ENCODE measurements around the gene GADD45B. TPM values are rescaled to one million over a fixed set of nuclear protein-coding genes. Genes with fewer than 3 reads are reported as not detected.
A peak's percentile ranks its signal among the peaks of the same experiment; 100 is the strongest.
"Not testable (repeated sequence)": the region's sequence is repeated elsewhere in the genome, so short reads cannot be mapped to it uniquely, and the experiment has no call there.

GADD45B gene
- total RNA-seq, 1 donor: 54.8 TPM

DNA sequence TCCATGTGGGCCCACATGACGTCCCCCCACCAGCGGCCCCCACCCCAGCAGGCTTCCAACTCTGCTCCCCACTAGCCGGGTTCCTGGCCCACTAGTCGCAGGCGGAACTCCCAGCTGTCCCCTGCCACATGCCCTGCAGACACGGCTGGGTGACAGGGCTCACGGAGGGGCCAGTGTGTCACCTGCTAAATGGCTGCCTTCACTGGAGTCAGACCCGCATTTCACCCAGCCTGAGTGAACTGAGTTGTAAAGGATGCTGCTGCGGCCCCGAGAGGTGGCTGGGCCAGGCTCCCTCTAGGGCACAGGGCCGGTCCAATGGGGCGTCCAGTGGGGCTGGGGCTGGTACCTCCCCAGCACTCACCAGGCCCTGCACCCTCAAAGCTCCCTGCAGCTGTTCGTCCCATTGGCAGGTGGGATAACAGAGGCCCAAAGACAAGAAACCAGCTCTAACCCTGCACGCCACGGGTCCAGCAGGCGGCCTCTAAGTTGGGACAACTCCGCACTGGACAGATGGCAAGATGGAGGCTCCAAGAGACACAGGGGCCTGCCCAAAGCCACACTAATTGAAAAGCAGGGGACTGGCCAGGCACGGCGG, 22.4 kb upstream of the GADD45B start:
- DNase-seq (ENCODE audit: low read depth): no peak
- H3K4me3 ChIP-seq (ENCODE audit: low read depth, low read length): no peak overlapping the region
- TF ChIP-seq, protein P1, sequence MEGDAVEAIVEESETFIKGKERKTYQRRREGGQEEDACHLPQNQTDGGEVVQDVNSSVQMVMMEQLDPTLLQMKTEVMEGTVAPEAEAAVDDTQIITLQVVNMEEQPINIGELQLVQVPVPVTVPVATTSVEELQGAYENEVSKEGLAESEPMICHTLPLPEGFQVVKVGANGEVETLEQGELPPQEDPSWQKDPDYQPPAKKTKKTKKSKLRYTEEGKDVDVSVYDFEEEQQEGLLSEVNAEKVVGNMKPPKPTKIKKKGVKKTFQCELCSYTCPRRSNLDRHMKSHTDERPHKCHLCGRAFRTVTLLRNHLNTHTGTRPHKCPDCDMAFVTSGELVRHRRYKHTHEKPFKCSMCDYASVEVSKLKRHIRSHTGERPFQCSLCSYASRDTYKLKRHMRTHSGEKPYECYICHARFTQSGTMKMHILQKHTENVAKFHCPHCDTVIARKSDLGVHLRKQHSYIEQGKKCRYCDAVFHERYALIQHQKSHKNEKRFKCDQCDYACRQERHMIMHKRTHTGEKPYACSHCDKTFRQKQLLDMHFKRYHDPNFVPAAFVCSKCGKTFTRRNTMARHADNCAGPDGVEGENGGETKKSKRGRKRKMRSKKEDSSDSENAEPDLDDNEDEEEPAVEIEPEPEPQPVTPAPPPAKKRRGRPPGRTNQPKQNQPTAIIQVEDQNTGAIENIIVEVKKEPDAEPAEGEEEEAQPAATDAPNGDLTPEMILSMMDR (IDR thresholded peaks at IDR 0.05; ENCODE audit: insufficient read depth, low read depth, low read length): no peak

DNA sequence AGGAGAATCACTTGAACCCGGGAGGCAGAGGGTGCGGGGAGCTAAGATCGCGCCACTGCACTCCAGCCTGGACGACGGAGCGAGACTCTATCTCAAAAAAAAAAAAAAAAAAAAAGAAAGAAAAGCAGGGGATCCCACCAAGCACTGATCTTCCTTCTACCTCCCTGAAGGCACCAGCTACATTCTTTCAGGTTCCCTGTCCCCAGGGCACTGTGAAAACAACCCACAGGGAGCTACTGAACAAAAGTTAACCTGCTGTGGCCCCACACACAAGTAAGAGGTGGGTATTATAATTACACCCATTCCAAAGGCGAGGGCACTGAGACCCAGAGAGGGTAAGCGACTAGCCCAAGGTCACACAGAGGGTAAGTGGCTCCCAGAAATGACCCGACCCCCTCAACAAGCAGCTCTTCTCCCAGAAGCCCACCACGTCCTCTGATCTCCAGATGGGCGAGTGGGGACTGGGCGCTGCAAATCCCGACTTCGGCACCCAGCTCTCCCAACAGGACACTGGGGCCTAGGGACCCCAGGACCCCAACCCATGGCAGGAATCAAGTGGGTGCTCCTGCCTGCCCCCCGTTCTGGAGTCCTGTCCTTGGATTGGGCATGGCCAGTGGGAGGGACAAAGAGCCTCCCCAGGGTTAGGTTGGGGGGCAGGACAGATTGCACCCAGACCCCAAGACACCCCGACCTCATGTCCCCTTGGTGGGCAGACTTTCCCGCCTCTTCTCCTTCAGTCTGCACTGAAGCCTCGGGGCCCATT, 21.5 kb upstream of the GADD45B start:
- no peak for DNase-seq (ENCODE audit: low read depth)
- H3K4me3 ChIP-seq (ENCODE audit: low read depth, low read length): no peak overlapping the region
- TF ChIP-seq, protein P1 (IDR thresholded peaks at IDR 0.05; ENCODE audit: insufficient read depth, low read depth, low read length): no peak

DNA sequence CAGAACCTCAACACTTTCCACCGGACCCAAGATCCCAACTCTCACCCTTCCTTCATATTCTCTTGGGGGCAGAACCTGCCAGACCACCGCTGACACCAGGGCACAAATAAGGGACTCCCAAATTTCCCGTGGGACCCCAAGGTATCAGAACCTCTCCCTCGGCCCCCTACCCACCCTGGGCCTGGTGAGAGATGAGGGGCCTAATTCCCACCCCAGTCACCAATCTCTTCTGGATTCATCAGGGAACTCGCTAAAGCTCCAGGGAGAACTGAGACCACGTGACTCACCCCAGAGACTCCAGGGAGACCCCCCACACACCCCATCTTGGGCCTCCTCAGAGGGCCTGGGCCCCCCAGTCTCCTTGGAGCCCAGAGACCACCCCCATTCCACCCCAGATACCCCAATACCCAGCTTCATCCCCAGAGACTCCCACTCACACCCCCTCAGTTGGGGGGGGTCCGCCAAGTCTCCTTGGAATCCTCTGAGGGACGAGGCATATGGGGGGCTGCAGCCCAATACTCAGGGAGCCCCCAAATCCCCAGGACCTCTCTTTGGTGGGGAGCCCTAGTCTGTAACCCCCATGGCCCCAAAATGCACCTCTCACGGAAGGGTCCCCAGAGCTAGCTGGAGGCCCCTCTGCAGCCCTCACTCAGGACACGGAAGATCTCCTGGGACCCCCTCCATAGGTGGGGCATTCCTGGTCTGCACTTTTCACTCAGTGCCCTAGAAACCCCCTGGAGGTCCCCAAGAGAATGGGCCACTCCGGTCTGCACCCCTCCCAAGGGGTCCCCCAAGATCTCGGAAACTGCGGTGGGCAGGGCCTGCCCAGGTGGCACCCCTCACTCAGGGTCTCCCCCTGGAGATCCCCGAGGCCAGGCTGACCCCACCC, 20.7 kb upstream of the GADD45B start:
- DNase-seq (ENCODE audit: low read depth): no peak
- TF ChIP-seq, protein P1 (IDR thresholded peaks at IDR 0.05; ENCODE audit: insufficient read depth, low read depth, low read length): no peak
- H3K4me3 ChIP-seq (ENCODE audit: low read depth, low read length): peak overlapping the region; percentile 93

DNA sequence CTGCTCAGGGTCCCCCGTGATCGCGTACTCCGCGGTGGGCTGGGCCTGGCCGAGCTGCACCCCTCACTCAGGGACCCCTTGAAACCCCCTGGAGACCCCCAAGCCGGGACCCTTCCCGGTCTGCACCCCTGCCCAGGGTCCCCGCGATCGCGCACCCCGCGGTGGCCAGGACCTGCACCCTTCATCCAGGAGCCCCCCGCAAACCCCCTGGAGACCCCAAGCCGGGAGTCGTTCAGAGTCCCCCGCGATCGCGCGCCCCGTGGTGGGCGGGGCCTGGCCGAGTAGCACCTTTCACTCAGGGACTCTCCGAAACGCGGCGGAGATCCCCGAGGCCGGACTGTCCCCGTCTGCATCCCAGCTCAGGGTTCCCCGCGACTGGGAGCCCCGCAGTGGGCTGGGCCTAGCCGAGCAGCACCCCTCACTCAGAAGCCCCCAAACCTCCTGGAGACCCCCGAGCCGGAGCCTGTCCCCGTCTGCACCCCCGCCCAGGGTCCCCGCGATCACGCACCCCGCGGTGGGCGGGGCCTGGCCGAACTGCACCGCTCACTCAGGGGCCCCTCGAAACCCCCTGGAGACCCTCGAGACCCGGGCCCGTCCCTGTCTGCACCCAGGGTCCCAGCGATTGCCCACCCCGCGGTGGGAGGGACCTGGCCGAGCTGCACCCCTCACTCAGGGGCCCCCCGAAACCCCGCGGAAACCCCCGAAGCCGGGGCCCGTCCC, 19.9 kb upstream of the GADD45B start:
- DNase-seq (ENCODE audit: low read depth): no peak
- TF ChIP-seq, protein P1 (IDR thresholded peaks at IDR 0.05; ENCODE audit: insufficient read depth, low read depth, low read length): no peak

DNA sequence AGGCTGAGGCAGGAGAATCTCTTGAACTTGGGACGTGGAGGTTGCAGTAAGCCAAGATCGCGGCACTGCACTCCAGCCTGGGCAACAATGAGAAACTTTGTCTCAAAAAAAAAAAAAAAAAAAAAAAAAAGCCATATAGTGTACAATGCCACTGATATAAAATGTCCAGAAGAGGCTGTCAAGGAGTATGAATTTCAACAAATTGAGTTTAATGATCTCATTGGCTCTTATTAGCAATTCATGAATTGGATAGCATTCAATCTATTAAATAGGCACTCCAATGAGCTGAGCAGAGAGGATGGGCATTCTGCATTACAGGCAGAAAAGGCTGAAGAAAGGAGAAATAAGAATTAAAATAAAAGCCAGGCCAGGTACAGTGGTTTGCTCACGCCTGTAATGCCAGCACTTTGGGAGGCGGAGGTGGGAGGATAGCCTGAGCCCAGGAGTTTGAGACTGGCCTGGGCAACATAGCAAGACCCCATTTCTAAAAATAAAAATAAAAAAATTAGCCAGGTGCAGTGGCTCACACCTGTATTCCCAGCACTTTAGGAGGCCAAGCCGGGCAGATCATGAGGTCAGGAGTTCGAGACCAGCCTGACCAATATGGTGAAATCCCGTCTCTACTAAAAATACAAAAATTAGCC, 18.4 kb upstream of the GADD45B start:
- TF ChIP-seq, protein P1 (IDR thresholded peaks at IDR 0.05; ENCODE audit: insufficient read depth, low read depth, low read length): no peak
- H3K4me3 ChIP-seq (ENCODE audit: low read depth, low read length): peak overlapping the region; percentile 52
- DNase-seq (ENCODE audit: low read depth): no peak

More for the DNA sequence above, 19.9 kb upstream of the GADD45B start:
- peak overlapping the region; percentile 93 for H3K4me3 ChIP-seq (ENCODE audit: low read depth, low read length)

DNA sequence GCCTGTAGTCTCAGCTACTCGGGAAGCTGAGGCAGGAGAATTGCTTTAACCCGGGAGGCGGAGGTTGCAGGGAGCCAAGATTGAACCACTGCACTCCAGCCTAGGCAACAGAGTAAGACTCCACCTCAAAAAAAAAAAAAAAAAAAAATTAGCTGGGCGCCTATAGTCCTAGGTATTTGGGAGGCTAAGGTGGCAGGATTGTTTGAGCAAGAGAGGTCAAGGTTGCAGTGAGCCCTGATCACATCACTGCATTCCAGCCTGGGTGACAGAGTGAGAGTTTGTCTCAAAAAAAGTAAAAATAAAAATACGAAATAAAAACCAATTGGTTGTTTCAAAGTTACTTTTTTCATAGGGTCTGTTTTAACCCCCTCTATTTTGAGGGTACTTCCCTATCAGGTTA, 17.9 kb upstream of the GADD45B start:
- DNase-seq (ENCODE audit: low read depth): no peak
- no peak overlapping the region for H3K4me3 ChIP-seq (ENCODE audit: low read depth, low read length)
- TF ChIP-seq, protein P1 (IDR thresholded peaks at IDR 0.05; ENCODE audit: insufficient read depth, low read depth, low read length): no peak

DNA sequence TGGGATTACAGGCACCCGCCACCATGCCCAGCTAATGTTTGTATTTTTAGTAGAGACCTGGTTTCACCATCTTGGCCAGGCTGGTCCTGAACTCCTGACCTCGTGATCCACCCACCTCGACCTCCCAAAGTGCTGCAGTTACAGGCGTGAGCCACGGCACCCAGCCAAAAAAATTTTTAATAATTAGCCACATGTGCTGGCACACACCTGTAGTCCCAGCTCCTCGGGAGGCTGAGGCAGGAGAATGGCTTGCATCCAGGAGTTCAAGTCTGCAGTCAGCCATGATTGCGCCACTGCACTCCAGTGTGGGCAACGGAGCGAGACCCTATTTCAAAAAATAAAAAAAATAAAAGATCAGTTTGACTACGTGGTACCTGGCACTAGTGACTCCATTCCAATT, 17.2 kb upstream of the GADD45B start:
- not testable (repeated sequence) for DNase-seq (ENCODE audit: low read depth); H3K4me3 ChIP-seq (ENCODE audit: low read depth, low read length)
